Stomach (tissue), 4 donors: ENCODE measurements around the gene ATOX1.
A peak's percentile ranks its signal among the peaks of the same experiment; 100 is the strongest.

Experiments
- CTCF ChIP-seq, 7 experiments: fragments of 450-650 bp in 4 of 7; fragments of 200-600 bp in 3 of 7; sonication (generic) in 3 of 7; IDR thresholded peaks; one replicate each; pipeline ENCODE4 v1.5.1; 2016 to 2019; ENCODE audit warnings: antibody characterized with exemption in 7 of 7, control low read depth in 2 of 7, mild to moderate bottlenecking in 1 of 7
- POLR2AphosphoS5 ChIP-seq, 3 donors: sonication (generic); formaldehyde crosslinking; IDR thresholded peaks; one replicate each; pipeline ENCODE4 v1.6.1; 2016; ENCODE audit warnings: antibody characterized with exemption in 3 of 3

GRCh38 chr5:151771259-151772028, 13.0 kb upstream of the ATOX1 start, which contains the start of gene G3BP1:
- peak; percentile 99 to 100 (median 100) for TF ChIP-seq POLR2AphosphoS5 (IDR thresholded peaks at IDR 0.05)
- peak in 4 of 7 experiments; percentile 29 to 77 (median 56) for TF ChIP-seq CTCF (IDR thresholded peaks at IDR 0.05)
